Activated gamma-delta T cell treated with Interleukin-2 at 50 U/mL for 16 hours (primary cell): ENCODE results near the gene MEF2D.

Experiments used
- DNase-seq: peaks from one replicate; pipeline ENCODE4 v3.0.0-alpha.2; 2020

Gene MEF2D

DNA sequence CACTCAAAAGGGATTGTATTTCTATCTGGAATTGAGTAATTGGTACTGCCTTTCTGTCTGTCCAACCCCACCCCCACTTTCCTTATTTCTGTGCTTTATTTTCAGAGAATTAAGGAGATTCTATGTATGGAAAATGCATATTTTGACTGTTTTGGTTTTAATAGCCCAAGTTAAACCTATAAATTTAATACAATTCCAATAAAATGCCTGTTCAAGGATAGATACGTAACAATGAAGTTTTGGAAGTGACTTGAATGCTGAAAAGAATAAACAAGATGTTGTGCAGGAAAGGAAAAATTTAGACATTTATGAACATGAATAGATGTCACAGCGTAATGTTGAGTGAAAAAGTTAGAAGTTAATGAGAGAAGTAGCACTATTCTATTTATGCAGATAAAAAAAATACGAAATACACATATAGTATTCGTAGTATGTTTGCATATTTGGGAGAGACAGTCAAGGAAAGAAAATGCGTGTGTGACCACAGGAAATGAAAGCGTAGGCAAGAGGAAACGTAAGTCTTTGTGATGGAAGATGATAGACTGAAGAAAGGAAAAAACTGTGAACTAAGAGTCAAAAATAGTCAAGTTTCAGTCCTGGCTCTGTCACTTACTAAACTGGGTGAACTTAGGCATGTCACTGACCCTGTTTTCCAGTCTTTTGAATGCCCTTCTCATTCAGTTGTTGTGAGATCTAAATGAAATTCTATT is 62.1 kb downstream of the MEF2D start:
- DNase-seq, result no peak

DNA sequence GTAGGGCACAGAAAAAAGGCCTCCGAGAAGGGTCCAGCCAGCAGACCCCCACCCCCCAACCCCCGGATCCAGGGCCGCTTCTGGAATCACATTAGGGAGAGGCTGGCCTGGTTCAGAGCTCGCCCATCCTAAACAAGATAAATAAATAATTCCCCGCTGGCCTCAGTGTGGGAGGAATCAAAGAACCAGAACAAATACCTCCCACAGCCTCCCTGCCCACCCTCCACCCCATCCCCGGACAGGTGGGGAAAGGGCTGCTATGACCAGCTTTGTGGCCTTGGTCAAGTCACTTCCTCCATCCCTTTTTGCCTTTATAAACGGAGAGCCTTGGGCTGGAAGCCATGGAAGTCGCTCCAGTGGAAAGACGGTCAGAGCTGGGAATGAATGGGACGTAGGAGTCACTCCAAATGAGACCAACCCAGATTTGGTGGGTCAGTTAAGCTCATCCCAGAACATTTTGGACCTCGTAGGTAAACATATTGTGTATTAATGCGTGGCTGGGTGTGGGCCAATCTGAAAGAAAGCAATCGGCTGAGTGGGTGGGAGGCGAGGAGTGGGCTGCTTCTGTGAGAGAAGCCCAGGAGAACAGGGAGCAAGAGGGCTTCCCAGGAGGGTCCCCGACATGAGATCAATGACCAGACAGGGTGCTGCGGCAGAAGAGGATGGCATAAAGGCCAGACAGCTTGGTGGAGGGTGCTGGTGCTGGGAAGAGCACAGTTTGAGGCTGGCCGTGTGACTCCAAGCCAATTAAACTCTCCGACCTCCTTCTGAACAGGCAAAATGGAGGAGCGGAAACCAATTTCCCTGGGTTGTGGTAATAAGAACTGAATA is 63.3 kb downstream of the MEF2D start:
- DNase-seq, result no peak

DNA sequence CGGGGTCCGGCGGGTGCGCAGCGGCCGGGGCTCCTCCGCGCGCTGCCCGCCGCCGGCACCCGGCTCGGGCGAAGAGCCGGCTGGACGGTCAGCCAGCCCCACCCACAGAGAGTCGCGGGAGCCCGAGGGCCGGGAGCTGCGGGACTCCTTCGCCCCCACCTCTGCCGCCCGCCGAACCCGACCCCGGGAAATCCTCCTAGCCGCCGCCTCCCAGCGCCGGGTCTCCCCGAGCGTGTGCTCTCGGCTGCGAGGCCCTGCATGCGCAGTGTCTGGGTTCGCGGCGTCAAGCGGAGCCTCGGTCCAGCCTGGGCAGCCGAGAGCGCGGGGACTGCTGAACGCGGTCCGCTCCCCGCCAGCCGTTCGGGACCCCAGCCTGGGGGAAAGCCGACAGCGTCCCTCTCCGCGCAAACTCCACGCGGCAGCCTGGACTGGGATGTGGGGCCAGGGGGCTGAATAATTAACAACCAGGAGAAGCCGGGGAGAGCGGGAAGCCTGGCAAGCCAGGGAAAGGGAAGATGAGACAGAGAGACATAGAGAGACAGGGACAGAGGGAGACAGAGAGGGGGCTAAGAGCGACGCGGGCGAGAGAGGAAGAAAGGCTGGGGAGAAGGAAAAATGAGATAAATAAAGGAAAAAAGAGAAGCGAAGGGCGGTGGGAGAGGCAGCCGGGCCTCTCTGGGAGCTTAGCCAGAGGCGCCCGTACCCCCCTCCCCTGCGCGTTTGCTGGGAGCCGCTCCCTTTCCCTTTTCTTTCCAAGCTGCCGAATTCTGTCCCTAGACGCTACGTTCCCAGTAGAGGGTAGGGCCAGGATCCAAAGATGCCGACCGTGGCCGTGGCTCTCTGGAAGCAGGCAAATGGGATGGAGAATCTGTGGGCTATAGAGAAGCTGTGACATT is 64.2 kb downstream of the MEF2D start:
- no peak for DNase-seq

DNA sequence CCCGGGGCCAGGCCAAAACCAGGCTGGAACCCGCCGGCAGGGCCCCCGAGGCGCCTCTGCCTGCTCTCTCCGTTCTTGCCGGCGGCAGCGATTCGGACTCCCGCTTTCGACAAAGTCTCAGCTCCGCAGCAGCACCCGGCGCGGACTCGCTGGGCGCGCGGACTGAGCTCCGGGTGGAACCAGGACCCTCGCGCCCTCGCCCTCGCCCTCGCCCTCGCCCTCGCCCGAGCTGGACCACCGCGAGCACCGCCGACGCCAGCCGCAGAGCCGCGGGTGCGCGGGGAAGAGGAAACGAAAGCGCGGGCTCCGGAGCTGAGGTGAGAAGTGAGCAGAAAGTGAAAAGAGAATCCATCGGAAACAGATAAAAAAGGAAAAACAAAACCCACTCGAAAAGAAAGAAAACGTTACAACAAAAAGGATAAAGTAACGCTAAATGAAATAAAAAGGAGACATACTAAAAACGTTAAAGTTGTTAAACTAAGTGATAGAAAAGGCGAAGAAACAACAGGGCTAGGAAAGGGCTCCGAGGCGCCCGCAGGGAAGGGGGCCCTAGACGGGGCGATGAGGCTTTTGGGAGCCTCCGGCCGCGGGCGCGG is 64.9 kb downstream of the MEF2D start:
- no peak for DNase-seq

DNA sequence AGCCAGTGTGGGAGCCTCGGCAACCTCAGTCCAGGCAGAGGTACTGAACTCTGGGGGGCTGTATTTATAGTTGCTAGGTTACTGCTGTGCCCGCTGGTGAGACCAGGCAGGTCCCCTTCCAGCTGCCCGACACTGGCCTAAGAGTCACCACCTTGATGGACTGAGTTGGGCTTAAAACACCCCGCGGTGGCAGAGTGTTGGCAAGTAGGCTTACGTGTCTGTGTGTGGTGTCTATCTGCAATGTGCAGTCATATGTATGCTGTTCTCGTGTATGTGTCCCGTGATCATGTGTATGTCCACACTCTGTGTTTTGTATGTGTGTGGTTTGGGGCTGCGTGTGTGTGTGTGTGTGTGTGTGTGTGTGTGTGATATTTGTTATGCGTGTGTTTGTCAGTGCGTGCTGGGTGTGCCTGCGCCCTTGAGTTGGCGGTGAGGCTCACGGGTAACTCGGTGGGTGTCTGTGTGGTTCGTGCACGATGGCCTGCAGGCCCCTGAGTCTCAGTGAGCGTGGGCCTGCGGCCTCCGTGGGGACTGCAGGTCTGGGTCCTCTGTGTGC is 65.5 kb downstream of the MEF2D start:
- no peak for DNase-seq

DNA sequence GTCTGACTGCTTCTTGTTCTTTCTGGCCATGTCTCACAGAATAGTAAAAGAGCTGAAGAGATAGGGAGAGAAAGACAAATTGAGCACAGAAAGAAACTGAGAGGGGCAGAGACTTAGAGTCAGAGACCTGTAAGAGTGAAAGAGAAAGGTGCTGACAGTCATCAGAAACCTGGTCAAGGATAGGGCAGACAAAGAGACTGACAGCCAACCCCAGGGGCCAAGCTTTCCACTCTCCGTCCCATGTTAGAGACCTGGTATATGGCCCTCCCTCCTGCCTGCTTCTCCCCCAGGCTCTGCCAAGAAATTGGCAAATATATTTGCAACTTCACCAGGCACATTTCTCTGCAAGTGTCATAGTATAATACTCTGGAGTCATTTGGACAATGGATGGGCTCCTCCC is 67.0 kb downstream of the MEF2D start:
- DNase-seq, result no peak

DNA sequence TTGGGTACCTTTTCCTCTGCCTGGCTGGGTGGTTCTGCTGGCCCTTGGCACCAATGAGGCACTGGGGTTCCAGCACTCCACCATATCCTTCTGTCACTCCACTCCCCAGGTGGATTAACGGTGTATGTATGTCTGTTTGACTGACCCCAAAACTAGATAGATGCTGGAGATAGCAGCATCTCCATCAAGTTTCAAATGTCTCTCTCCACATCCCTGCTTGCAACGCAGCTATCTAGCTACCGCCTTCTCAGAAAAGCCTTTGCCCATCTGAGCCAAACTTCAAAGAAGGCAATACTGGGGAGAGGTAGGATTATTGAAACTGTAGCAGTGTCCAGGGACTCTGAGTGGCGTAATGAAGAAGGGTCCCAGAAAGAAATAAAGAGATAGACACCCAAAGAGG is 67.5 kb downstream of the MEF2D start:
- no peak for DNase-seq

DNA sequence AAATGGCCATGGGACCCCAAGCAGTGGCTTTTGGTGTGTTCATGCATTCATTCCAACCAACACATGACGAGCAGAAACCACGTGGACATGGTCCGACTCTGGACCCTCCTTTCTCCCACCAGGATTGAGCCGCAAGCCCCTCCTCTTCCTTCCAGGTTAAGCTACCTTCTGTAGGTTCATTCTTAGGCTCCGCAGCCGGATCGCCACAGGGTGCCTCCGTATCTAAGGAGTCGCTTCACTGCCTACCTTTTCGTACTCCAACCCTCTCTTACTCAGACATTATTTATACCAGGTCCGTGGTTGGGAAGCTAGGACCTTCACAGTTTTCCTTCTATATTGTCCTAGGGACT is 67.9 kb downstream of the MEF2D start:
- no peak for DNase-seq

DNA sequence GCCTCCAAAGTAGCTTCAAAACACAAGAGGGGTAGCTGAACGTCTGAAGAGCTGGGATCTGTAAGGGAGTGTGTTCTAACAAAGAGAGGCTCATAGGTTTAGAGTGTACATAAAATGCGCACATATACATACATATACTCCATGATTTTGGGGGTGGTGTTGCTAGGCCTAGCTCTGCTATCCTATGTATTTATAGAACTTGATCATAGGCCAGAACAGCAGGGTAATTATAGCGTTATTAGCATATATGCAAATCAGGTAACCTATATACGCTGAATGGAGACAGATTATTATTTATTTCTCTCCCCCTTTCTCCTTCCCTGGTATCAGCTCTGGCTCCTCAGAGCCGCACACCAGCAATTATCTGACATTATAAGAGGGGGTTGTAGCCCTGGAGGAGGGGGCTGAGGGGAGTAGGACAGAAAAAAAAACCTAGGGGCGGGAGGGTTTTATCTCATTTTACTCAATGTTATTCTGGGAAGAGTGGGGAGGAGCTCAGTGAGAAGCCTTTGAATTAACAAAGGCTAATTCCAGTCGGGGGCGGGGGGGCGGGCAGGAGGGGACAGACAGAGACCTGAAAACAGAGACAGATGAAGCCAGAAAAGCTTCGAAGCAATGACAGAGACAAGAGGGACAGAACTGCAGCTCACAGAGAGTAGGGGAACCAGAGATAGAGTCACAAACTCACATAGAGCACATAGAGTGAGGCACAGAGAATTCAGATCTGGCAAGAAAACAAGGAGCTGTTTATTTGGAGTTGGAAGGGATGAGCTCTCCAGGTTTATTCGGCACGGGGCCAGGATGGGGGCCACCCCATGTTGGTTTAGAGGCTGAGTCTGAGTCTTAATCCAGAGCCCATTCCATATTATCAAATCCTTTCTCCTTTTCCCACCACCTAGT is 68.6 kb downstream of the MEF2D start:
- no peak for DNase-seq

DNA sequence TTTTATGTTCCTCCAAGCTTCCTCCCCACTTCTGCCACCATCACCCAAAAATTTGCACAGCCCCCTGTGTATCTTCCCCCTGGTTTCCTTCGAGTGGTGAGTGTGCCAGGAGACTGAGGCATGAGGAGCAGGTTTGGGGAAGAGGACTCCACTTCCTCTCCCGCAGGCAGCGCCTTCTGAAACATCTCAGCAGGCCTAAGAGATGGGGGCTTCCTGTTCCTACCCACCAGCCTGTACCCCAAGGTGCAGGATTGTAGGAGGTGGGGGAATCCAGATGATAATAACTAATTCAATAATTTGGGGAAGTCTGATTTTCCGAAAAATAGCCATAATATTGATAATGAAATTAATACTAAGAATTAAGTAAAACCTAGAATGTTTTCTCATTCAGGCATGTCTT is 69.2 kb downstream of the MEF2D start:
- no peak for DNase-seq

DNA sequence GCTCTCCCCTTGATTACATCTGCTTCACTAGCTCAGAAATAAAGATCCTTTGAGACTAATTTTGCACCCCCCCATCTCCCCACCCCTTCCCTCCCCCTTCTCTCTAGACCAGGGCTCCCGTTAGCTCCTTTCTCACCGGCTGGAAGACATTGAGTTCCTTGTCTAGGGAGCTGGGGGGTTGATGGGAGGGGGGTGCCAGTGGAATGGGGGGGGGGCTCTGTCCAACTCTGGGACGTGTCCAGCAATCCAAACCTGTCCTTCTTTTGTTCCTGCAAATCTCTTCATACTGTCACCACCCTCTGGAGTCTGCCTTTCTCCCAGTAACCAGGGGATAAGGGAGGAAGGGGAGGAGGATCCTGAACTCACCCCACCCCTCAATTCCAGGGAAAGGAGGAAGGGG is 69.7 kb downstream of the MEF2D start:
- DNase-seq, result no peak

DNA sequence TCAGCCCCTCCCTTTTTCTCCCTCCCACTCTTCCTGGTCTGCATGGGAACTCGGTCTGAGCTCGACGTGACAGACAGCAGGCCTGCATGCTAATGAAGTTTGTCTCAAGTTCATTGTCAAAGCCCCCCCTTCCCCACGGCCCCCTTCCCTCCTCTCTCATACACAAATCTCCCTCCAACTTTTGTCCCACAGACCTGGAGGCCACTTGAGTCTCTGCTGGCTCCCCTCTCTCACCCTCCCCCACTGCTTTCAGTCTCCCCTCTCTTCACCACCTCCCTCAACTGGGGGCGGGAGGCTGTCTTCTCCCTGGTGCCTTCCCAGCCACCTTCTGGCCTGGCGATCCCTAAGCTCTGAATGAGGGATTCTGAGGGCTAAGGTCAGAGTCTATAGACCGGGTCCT is 70.3 kb downstream of the MEF2D start:
- DNase-seq, result no peak

DNA sequence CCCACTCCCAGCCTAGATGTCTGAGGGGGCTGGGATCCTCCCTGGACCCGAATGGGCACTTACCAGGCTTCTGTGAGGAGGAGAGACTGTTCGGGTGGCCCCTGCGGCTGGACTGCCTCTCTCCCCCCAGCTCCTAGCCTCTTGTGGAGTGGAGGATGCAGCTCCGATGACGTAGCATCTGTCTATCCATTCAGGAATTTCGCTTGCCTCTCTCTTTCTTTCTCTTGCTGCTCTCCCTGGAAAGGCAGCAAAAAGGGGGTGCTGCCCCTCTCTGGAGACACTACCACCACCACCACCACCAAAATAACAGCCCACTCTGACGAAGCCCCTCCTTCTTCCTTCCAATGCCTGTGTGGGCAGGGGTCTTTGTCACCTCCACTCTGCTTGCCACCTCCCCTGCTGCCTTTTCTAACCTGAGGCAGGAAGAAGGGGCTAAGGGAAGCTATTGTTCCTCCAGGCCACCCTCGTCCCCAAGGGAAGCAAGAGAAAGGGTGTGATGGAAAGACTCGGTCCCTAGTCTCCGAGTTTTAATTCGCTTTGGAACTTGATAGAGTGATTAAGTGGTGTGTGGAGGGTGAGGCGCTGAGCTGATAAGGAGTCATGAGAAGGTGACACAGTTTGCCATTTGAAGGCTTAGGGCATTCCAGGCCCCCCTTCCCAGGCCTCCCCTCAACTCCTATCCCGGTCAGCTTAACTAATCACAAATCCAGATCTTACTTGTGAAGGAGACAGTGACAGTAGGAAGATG is 71.1 kb downstream of the MEF2D start:
- DNase-seq, result no peak

DNA sequence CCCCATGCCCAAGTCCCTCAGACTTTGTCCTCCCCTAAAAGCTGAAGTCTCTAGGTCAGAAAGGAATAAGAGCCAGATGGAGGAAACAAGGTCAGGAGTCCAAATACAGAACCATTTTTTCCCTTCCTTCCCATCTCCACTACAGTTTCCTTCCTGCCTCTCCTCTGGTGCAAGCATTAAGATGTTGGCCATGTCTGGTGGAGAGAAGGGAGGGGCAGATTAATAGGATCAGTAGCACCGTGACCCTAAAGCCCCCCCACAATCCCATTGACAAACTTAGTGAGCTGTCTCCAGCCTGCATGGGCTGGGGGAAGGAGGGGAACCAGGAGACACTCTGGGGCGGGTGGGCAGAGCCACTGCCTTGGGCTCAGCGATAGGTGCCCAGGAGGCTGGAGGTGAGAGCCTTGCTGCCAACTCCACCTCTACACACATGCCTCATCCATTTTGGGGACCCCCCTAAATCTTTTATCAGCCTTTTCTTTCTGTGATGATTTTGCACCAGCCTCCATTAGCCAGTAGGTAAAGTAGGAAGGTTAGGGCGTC is 71.8 kb downstream of the MEF2D start:
- no peak for DNase-seq

DNA sequence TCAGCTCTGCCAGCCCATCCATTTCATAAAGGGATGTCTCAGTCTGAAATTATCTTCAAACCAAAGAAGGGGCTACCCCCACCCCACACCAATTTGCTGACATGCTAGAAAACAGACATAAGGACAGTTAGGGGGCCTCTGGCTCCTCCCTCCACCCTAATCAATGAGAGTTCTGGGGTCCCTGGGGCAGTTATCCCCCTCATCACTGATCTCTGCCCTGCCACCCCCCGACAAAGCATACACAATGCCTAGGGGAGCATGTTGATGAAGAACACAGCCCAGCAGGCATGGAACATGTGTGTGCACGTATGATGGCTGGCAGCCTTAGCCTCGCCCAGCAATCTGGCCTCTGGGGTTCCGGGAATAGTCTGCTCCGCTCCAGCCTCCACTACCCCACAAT is 72.6 kb downstream of the MEF2D start:
- no peak for DNase-seq

DNA sequence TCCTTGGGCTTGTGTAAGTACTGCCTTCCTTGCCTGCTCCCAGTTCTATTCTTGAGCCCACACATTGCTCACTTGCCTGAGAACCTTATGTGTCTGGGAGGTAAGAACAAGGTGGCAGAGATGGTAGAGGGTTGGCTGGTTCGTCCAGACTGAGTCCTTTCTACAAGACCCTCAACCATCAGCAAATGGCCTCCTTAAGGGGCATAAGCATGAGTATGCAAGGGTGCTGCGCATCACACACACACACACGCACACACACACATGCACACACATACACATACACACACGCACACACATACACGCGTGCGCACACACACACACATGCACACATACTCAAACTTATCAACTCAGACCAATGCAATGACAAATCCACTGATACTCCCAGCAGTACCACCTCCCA is 74.6 kb downstream of the MEF2D start:
- DNase-seq, result no peak

DNA sequence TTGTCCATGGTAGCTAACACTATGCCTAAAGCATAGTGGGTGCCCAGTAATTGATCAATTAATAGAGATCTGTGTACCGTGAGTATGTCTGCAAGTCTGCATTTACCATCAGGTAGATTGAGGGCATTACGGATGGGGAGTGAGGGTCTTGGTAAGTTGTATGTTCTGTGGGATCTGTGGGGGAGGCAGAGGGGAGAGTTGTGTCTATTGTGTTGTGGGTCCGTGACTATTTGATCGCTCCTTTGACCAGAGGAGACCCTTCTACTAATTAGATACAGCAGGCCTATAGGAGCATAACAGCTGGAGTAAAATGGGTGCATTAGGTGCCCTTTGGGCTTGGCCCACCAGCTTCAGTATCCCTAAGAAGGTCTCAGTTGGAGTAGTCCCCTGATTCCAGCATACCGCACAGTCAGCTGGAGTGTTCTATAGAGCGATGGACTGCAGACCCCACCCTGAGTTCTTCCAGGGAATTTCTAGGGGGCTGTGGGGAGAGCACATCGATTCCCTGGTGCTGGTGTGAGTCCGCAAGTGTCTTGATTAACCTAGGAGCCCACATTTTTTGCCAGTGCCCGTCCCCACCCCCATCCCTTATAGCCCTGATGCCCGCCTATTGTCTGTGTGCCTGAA is 75.7 kb downstream of the MEF2D start:
- DNase-seq, result no peak

DNA sequence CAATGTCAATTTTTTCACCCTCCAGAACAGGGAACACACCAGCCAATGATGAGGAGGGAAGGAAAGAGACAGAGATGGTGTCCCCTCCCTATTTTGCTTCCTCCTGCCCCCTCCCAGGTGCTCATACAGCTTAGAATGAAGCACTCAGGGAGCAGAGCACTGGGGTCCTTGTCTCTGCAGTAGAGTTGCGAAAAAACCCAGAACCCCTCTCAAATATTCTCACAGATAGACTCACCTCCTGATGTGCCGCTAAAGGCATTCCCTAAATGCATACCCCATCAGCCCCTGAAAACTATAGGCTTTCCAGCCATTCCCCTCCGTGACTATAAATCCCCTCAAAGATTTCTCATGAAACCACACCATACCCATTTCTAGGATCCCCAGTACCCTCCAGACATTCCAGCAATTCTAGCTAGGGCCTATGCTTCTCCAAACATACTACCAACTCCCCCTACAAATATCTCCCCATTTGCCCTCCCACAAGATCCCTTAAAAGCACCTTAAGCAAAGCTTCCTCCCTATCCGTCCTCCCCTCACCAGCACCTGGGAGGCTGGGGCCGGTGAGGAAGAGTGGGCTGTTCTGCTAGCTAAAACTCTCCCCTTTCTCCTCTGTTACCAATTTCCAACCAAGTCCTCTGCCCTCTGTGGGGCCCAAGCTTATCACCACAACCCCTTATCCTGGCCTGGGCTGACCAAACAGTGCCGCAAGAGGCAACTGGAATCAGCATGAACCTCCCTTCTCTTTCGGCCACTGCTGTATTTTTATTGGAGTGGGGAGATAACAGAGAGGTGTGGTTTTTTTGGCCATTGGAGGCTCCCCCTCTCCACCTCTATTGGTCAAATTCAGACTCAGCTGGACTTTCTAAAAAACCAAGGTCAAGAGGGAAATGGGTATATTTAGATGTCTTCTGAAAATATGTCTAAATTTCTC is 76.9 kb downstream of the MEF2D start:
- DNase-seq, result no peak

DNA sequence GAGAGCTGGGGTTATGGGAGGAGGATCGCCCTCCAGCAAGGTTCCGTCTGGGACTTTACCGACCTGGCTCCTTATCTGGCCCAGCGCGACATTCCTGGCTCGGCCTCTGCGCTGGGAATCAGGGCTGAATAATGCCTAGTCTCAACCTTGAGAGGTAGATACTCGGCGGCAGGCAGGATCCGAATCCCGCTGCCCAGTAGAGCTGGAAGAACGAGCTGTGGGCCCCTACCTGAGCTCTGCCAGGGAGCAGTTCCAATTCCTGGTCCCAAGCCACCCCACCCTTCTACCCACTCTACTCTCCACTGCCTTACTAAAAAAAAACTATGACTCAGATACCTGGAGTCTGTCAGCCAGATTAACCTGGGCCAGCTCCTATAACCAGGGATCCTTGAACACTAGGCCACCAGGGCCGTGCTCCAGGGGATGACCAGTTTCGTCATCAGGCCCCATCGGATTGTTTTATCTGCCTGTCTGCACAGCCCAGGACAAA is 77.9 kb downstream of the MEF2D start:
- no peak for DNase-seq
